PC-9 (cell line): ENCODE data around the gene ARID5B. TPM values are rescaled to one million over a fixed set of nuclear protein-coding genes. Genes with fewer than 3 reads are reported as not detected.

ENCODE experiments used
- BruUV-seq: library from RNA; stranded (reverse); fragments of 400-500 nt; replicated peaks from 2 replicates; lab custom pipeline; 2021; lab: Mats Ljungman, UMichigan
- CTCF ChIA-PET: fragments of 300-600 bp; sonication (Branson Sonifier 250); formaldehyde crosslinking; loops from one replicate; lab custom pipeline; 2022; ENCODE audit warnings: antibody characterized with exemption; lab: Charles Lee
- POLR2A ChIA-PET: fragments of 300-600 bp; sonication (Branson Sonifier 250); formaldehyde crosslinking; loops from one replicate; lab custom pipeline; 2022; ENCODE audit warnings: antibody characterized with exemption; ENCODE audit not compliant: unreplicated experiment; lab: Charles Lee
- DNase-seq, 2 experiments: peaks; one replicate each; pipeline versions ENCODE4 v3.0.0 to v3.0.0-alpha.2; 2015 to 2022; ENCODE audit warnings: mixed read lengths in 1 of 2
- H2AFZ ChIP-seq: fragments of 200-600 bp; sonication (generic); 2 replicates; pipeline ENCODE4 v1.8.1; 2017; ENCODE audit warnings: antibody characterized with exemption
- H3F3A ChIP-seq: fragments of 200-600 bp; sonication (generic); 2 replicates; pipeline ENCODE4 v1.8.1; 2017; ENCODE audit warnings: antibody characterized with exemption, mild to moderate bottlenecking, low read depth; ENCODE audit not compliant: insufficient read depth
- H3K27ac ChIP-seq: fragments of 200-600 bp; sonication (generic); 2 replicates; pipeline ENCODE4 v1.6.1; 2016; ENCODE audit warnings: mixed run types
- H3K27me3 ChIP-seq: fragments of 200-600 bp; sonication (generic); 2 replicates; pipeline ENCODE4 v1.6.1; 2016; ENCODE audit warnings: low read depth, mixed run types; ENCODE audit not compliant: insufficient read depth
- H3K36me3 ChIP-seq: fragments of 200-600 bp; sonication (generic); 2 replicates; pipeline ENCODE4 v1.6.1; 2016; ENCODE audit warnings: low read depth, mixed run types
- H3K4me1 ChIP-seq: fragments of 200-600 bp; sonication (generic); replicated peaks from 2 replicates; pipeline ENCODE4 v1.6.1; 2016; ENCODE audit warnings: mixed run types; ENCODE audit not compliant: insufficient read depth
- H3K4me2 ChIP-seq: fragments of 200-600 bp; sonication (generic); 2 replicates; pipeline ENCODE4 v1.6.1; 2017; ENCODE audit warnings: mixed run types
- H3K4me3 ChIP-seq: fragments of 200-600 bp; sonication (generic); 2 replicates; pipeline ENCODE4 v1.6.1; 2016; ENCODE audit warnings: mixed run types
- H3K79me2 ChIP-seq: fragments of 200-600 bp; sonication (generic); 2 replicates; pipeline ENCODE4 v1.6.1; 2017; ENCODE audit warnings: low read depth, mixed run types
- H3K9me2 ChIP-seq: fragments of 200-600 bp; sonication (generic); 2 replicates; pipeline ENCODE4 v1.8.1; 2017; ENCODE audit warnings: mild to moderate bottlenecking; ENCODE audit not compliant: insufficient read depth
- H3K9me3 ChIP-seq: fragments of 200-600 bp; sonication (generic); 2 replicates; pipeline ENCODE4 v1.8.1; 2016; ENCODE audit warnings: low read depth; ENCODE audit not compliant: insufficient read depth
- H4K20me1 ChIP-seq: fragments of 200-600 bp; sonication (generic); 2 replicates; pipeline ENCODE4 v1.8.1; 2017; ENCODE audit not compliant: insufficient read depth
- CTCF ChIP-seq: fragments of 200-600 bp; sonication (generic); conservative IDR thresholded peaks from 2 replicates; pipeline ENCODE4 v1.6.1; 2017; ENCODE audit warnings: mixed run types, antibody characterized with exemption, mild to moderate bottlenecking, moderate library complexity
- EZH2 ChIP-seq: fragments of 200-600 bp; sonication (generic); IDR thresholded peaks from 2 replicates; pipeline ENCODE4 v1.8.0; 2017; ENCODE audit warnings: antibody characterized with exemption, low read depth
- intact Hi-C: fragments of 100-400 bp; cut with micrococcal nuclease; formaldehyde crosslinking; loops from one replicate; pipeline ENCODE4 v1.10.0; 2022; ENCODE audit not compliant: unreplicated experiment
- total RNA-seq: library from RNA; stranded (reverse); gene quantifications from 2 replicates; pipeline ENCODE4 v1.2.3, GENCODE V29; 2021

The ARID5B gene
- total RNA-seq, 1 experiment from 2014 or later: 7.4 TPM

GRCh38 chr10:62004042-62004441 lies 102.5 kb downstream of the ARID5B start:
- POLR2A ChIA-PET: no interaction called here
- H3K27me3 ChIP-seq: no peaks in the 10 kb centered on the region
- H3K4me2 ChIP-seq: no peak overlapping the region
- no peak overlapping the region for H3K4me3 ChIP-seq
- no peaks in the 10 kb centered on the region for H3K79me2 ChIP-seq
- CTCF ChIA-PET: no interaction called here
- 0 out of 2 replicates have a peak, but pooled peaks cover 6% of the 10 kb centered on the region for H3K9me3 ChIP-seq
- no TSS peak for BruUV-seq
- no peaks in the 10 kb centered on the region for H3K9me2 ChIP-seq
- no peak for DNase-seq
- no peaks in the 10 kb centered on the region for H4K20me1 ChIP-seq
- TF ChIP-seq EZH2 (no peak), CTCF (no peak)
- no peak overlapping the region for H2AFZ ChIP-seq
- H3F3A ChIP-seq: no peaks in the 10 kb centered on the region
- H3K27ac ChIP-seq: no peak overlapping the region
- H3K36me3 ChIP-seq: no peaks in the 10 kb centered on the region
- H3K4me1 ChIP-seq: no peaks in the 10 kb centered on the region
- intact Hi-C loops: no loop called here

GRCh38 chr10:62005281-62005680 lies 103.8 kb downstream of the ARID5B start:
- Histone ChIP-seq H3K79me2 (no peaks in the 10 kb centered on the region), H3K4me3 (no peak overlapping the region), H3K9me2 (no peaks in the 10 kb centered on the region), H3K27me3 (no peaks in the 10 kb centered on the region), H3F3A (no peaks in the 10 kb centered on the region), H4K20me1 (no peaks in the 10 kb centered on the region), H3K27ac (no peak overlapping the region), H3K4me1 (no peaks in the 10 kb centered on the region), H2AFZ (no peak overlapping the region), H3K9me3 (no peaks in the 10 kb centered on the region), H3K36me3 (no peaks in the 10 kb centered on the region), H3K4me2 (no peak overlapping the region)
- intact Hi-C loops: no loop called here
- TF ChIP-seq EZH2 (no peak), CTCF (no peak)
- ChIA-PET POLR2A (interaction anchor here (0.6 kb wide), 1 partner anchor 226 kb away, joined by 4 read pairs; no protein-coding TSS in a partner anchor), CTCF (no interaction called here)
- no TSS peak for BruUV-seq
- no peak for DNase-seq

GRCh38 chr10:62005687-62006086 lies 104.2 kb downstream of the ARID5B start:
- H3F3A ChIP-seq: no peaks in the 10 kb centered on the region
- intact Hi-C loops: no loop called here
- POLR2A ChIA-PET: interaction anchor here (0.6 kb wide), 1 partner anchor 226 kb away, joined by 4 read pairs; no protein-coding TSS in a partner anchor
- no peaks in the 10 kb centered on the region for H3K79me2 ChIP-seq
- CTCF ChIA-PET: no interaction called here
- no peaks in the 10 kb centered on the region for H4K20me1 ChIP-seq
- H3K4me2 ChIP-seq: no peak overlapping the region
- H3K9me3 ChIP-seq: no peaks in the 10 kb centered on the region
- no peak overlapping the region for H2AFZ ChIP-seq
- H3K36me3 ChIP-seq: no peaks in the 10 kb centered on the region
- TF ChIP-seq CTCF: no peak
- no peak for TF ChIP-seq EZH2
- H3K4me1 ChIP-seq: no peaks in the 10 kb centered on the region
- H3K27ac ChIP-seq: no peak overlapping the region
- no peak for DNase-seq
- no peak overlapping the region for H3K4me3 ChIP-seq
- H3K9me2 ChIP-seq: no peaks in the 10 kb centered on the region
- BruUV-seq: no TSS peak
- H3K27me3 ChIP-seq: no peaks in the 10 kb centered on the region
